Omental fat pad (tissue), 4 donors: Measurements from ENCODE around the gene GMDS. TPM values are rescaled to one million over a fixed set of nuclear protein-coding genes. Genes with fewer than 3 reads are reported as not detected.
A peak's percentile ranks its signal among the peaks of the same experiment; 100 is the strongest.

Experiments used
- ATAC-seq: fragments of 150-250 bp; one replicate; pipeline ENCODE4 v1.9.1; 2016; ENCODE audit warnings: mild to moderate bottlenecking, moderate library complexity; ENCODE audit not compliant: low FRiP score
- DNase-seq: peaks from one replicate; pipeline ENCODE4 v3.0.0-alpha.2; 2019; ENCODE audit warnings: low spot score
- CTCF ChIP-seq, 3 donors: fragments of 450-650 bp; IDR thresholded peaks; one replicate each; pipeline ENCODE4 v1.5.1; 2016 to 2017; ENCODE audit warnings: antibody characterized with exemption in 3 of 3, mild to moderate bottlenecking in 3 of 3, moderate library complexity in 2 of 3
- total RNA-seq, 4 donors: library from RNA; depleted of rRNA; stranded (reverse); fragments of >200 nt; gene quantifications; one replicate each; pipeline ENCODE4 v1.1.0, GENCODE V29; 2016

The GMDS gene
- total RNA-seq, 4 donors from 2014 or later: 5.6 to 20.6 (median 10.7) TPM

GRCh38 chr6:1613346-1613687, 632.1 kb downstream of the GMDS start:
- TF ChIP-seq CTCF (IDR thresholded peaks at IDR 0.05): no peak
- ATAC-seq (no peak), DNase-seq (no peak)

- DNase-seq: no peak
- no peak for ATAC-seq
- TF ChIP-seq CTCF (IDR thresholded peaks at IDR 0.05): no peak
Measured at GRCh38 chr6:1612974-1613306, 632.5 kb downstream of the GMDS start.

- no peak for ATAC-seq
- no peak for TF ChIP-seq CTCF (IDR thresholded peaks at IDR 0.05)
Measured at GRCh38 chr6:1612299-1612973, 633.0 kb downstream of the GMDS start.

GRCh38 chr6:1611572-1612298, 633.7 kb downstream of the GMDS start:
- DNase-seq (no peak), ATAC-seq (no peak)
- TF ChIP-seq CTCF (IDR thresholded peaks at IDR 0.05): no peak

More at GRCh38 chr6:1612299-1612973, 633.0 kb downstream of the GMDS start:
- no peak for DNase-seq

DNA sequence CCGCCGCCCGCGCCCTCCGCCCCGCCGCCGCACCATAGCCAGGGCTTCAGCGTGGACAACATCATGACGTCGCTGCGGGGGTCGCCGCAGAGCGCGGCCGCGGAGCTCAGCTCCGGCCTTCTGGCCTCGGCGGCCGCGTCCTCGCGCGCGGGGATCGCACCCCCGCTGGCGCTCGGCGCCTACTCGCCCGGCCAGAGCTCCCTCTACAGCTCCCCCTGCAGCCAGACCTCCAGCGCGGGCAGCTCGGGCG, 634.2 kb downstream of the GMDS start:
- no peak for DNase-seq
- ATAC-seq: no peak
- no peak for TF ChIP-seq CTCF (IDR thresholded peaks at IDR 0.05)

GRCh38 chr6:1610497-1611321, 634.7 kb downstream of the GMDS start:
- DNase-seq (no peak), ATAC-seq (peak; percentile 10)

More at GRCh38 chr6:1610497-1611321, 634.7 kb downstream of the GMDS start:
- no peak for TF ChIP-seq CTCF (IDR thresholded peaks at IDR 0.05)
